ENCODE measurements around the gene MOGAT1. TPM values are rescaled to one million over a fixed set of nuclear protein-coding genes. Genes with fewer than 3 reads are reported as not detected.

MOGAT1 gene
- total and polyA plus RNA-seq, 9 of the 15 experiments (the other 6 are each of a cell fraction or from before 2014, with no cell fraction given) = not detected

DNA sequence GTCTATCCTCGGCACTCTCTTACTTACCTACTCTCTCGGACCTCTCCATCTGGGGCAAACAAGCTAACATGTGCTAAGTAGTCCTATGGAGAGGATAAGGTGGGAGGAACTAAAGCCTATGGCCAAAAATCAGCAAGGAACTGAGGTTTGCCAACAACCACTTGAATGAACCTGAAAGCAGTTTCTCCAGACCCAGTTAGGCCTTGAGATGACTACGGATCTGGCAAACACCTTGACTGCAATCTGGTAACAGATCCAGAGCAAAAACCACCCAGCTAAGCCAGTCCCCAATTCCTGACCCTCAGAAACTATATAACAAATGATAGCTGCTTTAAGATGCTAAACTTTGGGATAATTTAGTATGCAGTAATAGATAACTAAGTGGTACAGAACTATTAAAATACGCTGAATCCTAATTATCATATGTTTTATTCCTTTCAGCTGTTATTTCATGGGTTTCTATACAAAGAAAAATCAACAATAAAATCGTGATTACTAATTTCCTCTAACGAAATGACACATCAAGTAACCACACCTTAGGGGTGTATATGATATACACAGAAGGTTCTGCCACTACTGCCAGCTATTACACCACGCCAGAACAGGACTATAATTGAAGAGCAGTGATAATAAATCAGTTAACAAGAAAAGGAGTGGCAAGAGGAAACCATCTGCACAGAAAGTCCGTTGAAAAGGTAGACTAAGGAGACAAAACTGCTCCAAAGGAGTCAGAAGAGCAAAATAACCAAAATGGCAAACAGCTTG, 18.8 kb upstream of the MOGAT1 start:
- 63% methylated on average over 7 of the region's 8 CpGs for WGBS (ENCODE audit: insufficient coverage, low coverage, missing lambda C conversion rate)
- intact Hi-C loops (cut with micrococcal nuclease) = no loop called here

More for the DNA sequence above, 18.8 kb upstream of the MOGAT1 start:
- no peak overlapping the region for H2AFZ ChIP-seq (ENCODE audit: low read depth, low read length)
- CTCF ChIA-PET (ENCODE audit: low intra/inter-chr PET ratio) = no interaction called here
- H3K4me1 ChIP-seq (replicated peaks in 1 of 2; ENCODE audit: control insufficient read depth in 2 of 2, insufficient read depth in 2 of 2, low read length in 2 of 2) = peaks cover 3 to 5% of the 10 kb centered on the region in 2 experiments; a peak in 3 of 5 replicates
- FAIRE-seq = peak; percentile 55
- ATAC-seq = no peak
- peak overlapping the region in 1 of 2 experiments; percentile 14; a peak in 2 of 4 replicates for H3K9ac ChIP-seq (ENCODE audit: insufficient read depth in 1 of 2, low read depth in 2 of 2, low read length in 2 of 2)
- in situ Hi-C loops (cut with MboI) = no loop called here
- H3K36me3 ChIP-seq (ENCODE audit: control insufficient read depth, insufficient read depth, low read length) = peaks cover 50% of the 10 kb centered on the region
- H3K79me2 ChIP-seq (ENCODE audit: control insufficient read depth, insufficient read depth, low read length) = peaks cover 81% of the 10 kb centered on the region
- no peak for DNase-seq (ENCODE audit: extremely low read depth in 1 of 4, low spot score in 3 of 4)
- H3K9me3 ChIP-seq (replicated peaks; ENCODE audit: control insufficient read depth, insufficient read depth, low read depth, low read length) = no peaks in the 10 kb centered on the region
- H3K27ac ChIP-seq (ENCODE audit: extremely low read depth, low read depth, low read length) = peak overlapping the region; percentile 25; the same call in 1 of the 3 replicates
- POLR2A ChIA-PET = interaction anchor here (0.7 kb wide), 1 partner anchor 1014 kb away, joined by 4 read pairs; no protein-coding TSS in a partner anchor
- TF ChIP-seq ZNF124 (CRISPR knock-in tag; IDR thresholded peaks at IDR 0.05) = no peak
- TF ChIP-seq KAT2B (IDR thresholded peaks at IDR 0.05; ENCODE audit: low read depth, low read length) = no peak
- no peak for TF ChIP-seq ZNF717 (CRISPR knock-in tag; IDR thresholded peaks at IDR 0.05)
- no peak for TF ChIP-seq EZH2 (IDR thresholded peaks at IDR 0.05; ENCODE audit: borderline replicate concordance, low read depth, low read length)
- no peak for TF ChIP-seq SMC3 (conservative IDR thresholded peaks at IDR 0.05; ENCODE audit: insufficient read depth, low read depth, low read length)
- TF ChIP-seq GABPB1 (CRISPR knock-in tag; IDR thresholded peaks at IDR 0.05) = no peak
- no peak for TF ChIP-seq PHB2 (IDR thresholded peaks at IDR 0.05; ENCODE audit: low read depth)
- TF ChIP-seq, protein P1, sequence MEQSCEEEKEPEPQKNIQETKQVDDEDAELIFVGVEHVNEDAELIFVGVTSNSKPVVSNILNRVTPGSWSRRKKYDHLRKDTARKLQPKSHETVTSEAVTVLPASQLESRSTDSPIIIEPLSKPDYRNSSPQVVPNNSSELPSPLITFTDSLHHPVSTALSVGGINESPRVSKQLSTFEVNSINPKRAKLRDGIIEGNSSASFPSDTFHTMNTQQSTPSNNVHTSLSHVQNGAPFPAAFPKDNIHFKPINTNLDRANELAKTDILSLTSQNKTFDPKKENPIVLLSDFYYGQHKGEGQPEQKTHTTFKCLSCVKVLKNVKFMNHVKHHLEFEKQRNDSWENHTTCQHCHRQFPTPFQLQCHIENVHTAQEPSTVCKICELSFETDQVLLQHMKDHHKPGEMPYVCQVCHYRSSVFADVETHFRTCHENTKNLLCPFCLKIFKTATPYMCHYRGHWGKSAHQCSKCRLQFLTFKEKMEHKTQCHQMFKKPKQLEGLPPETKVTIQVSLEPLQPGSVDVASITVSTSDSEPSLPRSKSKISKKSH (CRISPR knock-in tag; IDR thresholded peaks at IDR 0.05) = no peak
- no peak for TF ChIP-seq IFI16 (CRISPR knock-in tag; IDR thresholded peaks at IDR 0.05)
- no peak for TF ChIP-seq GTF2F1 (IDR thresholded peaks at IDR 0.05; ENCODE audit: low read depth, low read length)
- no peaks in the 10 kb centered on the region for H3K9me1 ChIP-seq (ENCODE audit: control insufficient read depth, insufficient read depth, low read length)
- peak overlapping the region; percentile 15; the same call in 1 of the 2 replicates for H3K4me2 ChIP-seq (ENCODE audit: insufficient read depth, low read length)
- H4K20me1 ChIP-seq (replicated peaks; ENCODE audit: control insufficient read depth, insufficient read depth, low read length) = no peaks in the 10 kb centered on the region
- no peaks in the 10 kb centered on the region for H3K27me3 ChIP-seq (ENCODE audit: control insufficient read depth in 2 of 2, insufficient read depth in 2 of 2, low read length in 2 of 2)
- no peak overlapping the region for H3K4me3 ChIP-seq
- BruUV-seq (replicated peaks) = TSS peak; percentile 1
